Ovary (tissue), 3 donors: ENCODE measurements around the gene SMC1B.

ENCODE experiments used
- CTCF ChIP-seq, 3 donors: fragments of 450-650 bp in 2 of 3; fragments of 200-600 bp in 1 of 3; IDR thresholded peaks; one replicate each; pipeline versions ENCODE4 v1.5.1 to v1.8.0; 2016 to 2022; ENCODE audit warnings: antibody characterized with exemption in 3 of 3, mild to moderate bottlenecking in 1 of 3
- EP300 ChIP-seq: sonication (generic); formaldehyde crosslinking; IDR thresholded peaks from one replicate; pipeline ENCODE4 v1.6.1; 2017; ENCODE audit warnings: antibody characterized with exemption
- POLR2A ChIP-seq: fragments of 450-650 bp; IDR thresholded peaks from one replicate; pipeline ENCODE4 v1.6.1; 2017; ENCODE audit warnings: antibody characterized with exemption, mild to moderate bottlenecking, moderate library complexity
- donor health status: DM: no; HTN: no; CAD: no.

DNA sequence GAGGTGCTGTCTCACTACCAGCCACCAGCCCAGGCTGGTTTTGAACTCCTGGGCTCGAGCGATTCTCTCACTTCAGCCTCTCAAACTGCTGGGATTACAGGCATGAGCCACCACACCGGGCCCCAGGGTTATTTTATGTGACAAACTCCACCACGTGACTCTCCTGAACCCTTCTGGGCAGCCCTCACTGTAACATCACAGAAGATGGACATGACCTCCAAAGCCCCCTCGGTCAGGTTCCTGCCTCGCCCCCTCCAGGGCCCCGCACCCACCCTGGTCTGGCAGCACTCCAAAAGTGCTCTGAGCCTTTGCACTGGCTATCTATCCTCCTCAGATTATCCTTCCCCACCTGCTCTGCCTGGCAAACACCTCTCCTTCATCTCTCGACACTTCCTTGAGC is 43.4 kb upstream of the SMC1B start:
- TF ChIP-seq CTCF (IDR thresholded peaks at IDR 0.05) (no peak), POLR2A (no peak), EP300 (no peak)
